ENCODE measurements around the gene CCDC51. TPM values are rescaled to one million over a fixed set of nuclear protein-coding genes. Genes with fewer than 3 reads are reported as not detected.
"Not testable (repeated sequence)": the region's sequence is repeated elsewhere in the genome, so short reads cannot be mapped to it uniquely, and the experiment has no call there.

The CCDC51 gene
- total RNA-seq, 1 experiment from 2014 or later: 27.8 TPM

DNA sequence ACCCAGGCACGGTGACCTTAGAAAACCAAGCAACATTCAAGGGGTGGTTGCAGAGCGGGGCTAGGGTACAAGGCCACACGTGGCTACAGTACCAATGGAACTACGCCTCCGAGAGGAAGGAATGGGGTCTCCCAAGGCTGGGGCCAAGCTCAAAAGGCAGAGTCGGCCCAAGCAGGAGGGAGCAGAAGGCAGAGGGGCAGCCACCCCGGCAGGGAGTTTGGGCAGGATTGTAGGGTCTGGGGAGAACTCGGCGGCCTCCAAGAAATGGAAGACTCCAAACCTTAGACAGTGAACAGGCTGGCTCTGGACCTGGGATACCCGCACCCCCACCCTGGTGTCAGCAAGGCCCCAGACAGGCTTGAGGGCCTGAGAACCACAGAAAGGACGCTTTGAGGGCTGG, 35.3 kb upstream of the CCDC51 start:
- Histone ChIP-seq H2AFZ (ENCODE audit: low read length) (no peak overlapping the region), H3K4me2 (ENCODE audit: low read length) (no peak overlapping the region), H3K9me3 (ENCODE audit: low read length) (no peaks in the 10 kb centered on the region), H3F3A (ENCODE audit: low read length, unreplicated experiment) (peaks cover 6% of the 10 kb centered on the region), H3K9ac (ENCODE audit: low read length) (no peak overlapping the region), H3K4me1 (ENCODE audit: insufficient read depth, low read length) (peaks cover 20% of the 10 kb centered on the region), H3K9me2 (replicated peaks; ENCODE audit: low read length) (no peaks in the 10 kb centered on the region), H3K79me2 (ENCODE audit: low read length) (peaks cover 27% of the 10 kb centered on the region), H3K36me3 (ENCODE audit: low read depth, low read length) (no peaks in the 10 kb centered on the region), H3K4me3 (ENCODE audit: low read length) (no peak overlapping the region), H3K27me3 (ENCODE audit: low read length) (no peaks in the 10 kb centered on the region), H4K20me1 (ENCODE audit: low read length) (no peaks in the 10 kb centered on the region), H3K27ac (ENCODE audit: low read length) (no peak overlapping the region)
- ATAC-seq: no peak
- ChIA-PET POLR2A (ENCODE audit: unreplicated experiment) (no interaction called here), CTCF (no interaction called here)
- no TSS peak for BruUV-seq (replicated peaks)
- TF ChIP-seq EZH2 (IDR thresholded peaks at IDR 0.05; ENCODE audit: low read length, unreplicated experiment) (no peak), EZH2phosphoT487 (IDR thresholded peaks at IDR 0.05; ENCODE audit: borderline replicate concordance, low read length) (no peak)
- TF ChIP-seq, protein P1, sequence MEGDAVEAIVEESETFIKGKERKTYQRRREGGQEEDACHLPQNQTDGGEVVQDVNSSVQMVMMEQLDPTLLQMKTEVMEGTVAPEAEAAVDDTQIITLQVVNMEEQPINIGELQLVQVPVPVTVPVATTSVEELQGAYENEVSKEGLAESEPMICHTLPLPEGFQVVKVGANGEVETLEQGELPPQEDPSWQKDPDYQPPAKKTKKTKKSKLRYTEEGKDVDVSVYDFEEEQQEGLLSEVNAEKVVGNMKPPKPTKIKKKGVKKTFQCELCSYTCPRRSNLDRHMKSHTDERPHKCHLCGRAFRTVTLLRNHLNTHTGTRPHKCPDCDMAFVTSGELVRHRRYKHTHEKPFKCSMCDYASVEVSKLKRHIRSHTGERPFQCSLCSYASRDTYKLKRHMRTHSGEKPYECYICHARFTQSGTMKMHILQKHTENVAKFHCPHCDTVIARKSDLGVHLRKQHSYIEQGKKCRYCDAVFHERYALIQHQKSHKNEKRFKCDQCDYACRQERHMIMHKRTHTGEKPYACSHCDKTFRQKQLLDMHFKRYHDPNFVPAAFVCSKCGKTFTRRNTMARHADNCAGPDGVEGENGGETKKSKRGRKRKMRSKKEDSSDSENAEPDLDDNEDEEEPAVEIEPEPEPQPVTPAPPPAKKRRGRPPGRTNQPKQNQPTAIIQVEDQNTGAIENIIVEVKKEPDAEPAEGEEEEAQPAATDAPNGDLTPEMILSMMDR (conservative IDR thresholded peaks at IDR 0.05; ENCODE audit: low read depth, low read length): no peak
- no peak for DNase-seq
- intact Hi-C loops (cut with micrococcal nuclease): no loop called here

DNA sequence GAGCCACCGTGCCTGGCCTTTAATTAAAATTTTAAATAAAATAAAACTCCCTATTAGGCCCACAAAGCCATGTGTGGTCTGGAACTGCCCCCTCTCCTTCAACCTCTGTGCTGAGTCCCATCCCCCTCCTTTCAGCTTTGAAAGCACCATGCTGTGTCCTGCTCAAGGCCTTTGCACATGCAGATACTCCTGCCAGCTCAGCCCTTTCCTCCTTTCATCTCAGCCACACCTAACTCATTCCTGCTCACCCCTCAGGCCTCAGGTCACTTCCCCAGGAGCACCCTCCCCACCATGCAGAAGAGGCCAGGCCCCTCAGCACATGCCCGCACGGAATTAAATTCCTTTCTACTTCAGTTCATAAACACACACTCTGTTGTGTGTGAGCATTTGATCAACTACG, 34.7 kb upstream of the CCDC51 start:
- Histone ChIP-seq H3K79me2 (ENCODE audit: low read length) (peaks cover 33% of the 10 kb centered on the region), H3K9ac (ENCODE audit: low read length) (no peak overlapping the region), H3K4me1 (ENCODE audit: insufficient read depth, low read length) (peaks cover 20% of the 10 kb centered on the region), H3K4me3 (ENCODE audit: low read length) (no peak overlapping the region), H3K9me2 (replicated peaks; ENCODE audit: low read length) (no peaks in the 10 kb centered on the region), H3F3A (ENCODE audit: low read length, unreplicated experiment) (peaks cover 6% of the 10 kb centered on the region), H3K9me3 (ENCODE audit: low read length) (no peaks in the 10 kb centered on the region), H3K36me3 (ENCODE audit: low read depth, low read length) (no peaks in the 10 kb centered on the region), H3K27ac (ENCODE audit: low read length) (no peak overlapping the region), H3K27me3 (ENCODE audit: low read length) (no peaks in the 10 kb centered on the region), H3K4me2 (ENCODE audit: low read length) (no peak overlapping the region), H2AFZ (ENCODE audit: low read length) (no peak overlapping the region), H4K20me1 (ENCODE audit: low read length) (no peaks in the 10 kb centered on the region)
- ATAC-seq (no peak), DNase-seq (no peak)
- POLR2A ChIA-PET (ENCODE audit: unreplicated experiment): no interaction called here
- intact Hi-C loops (cut with micrococcal nuclease): no loop called here
- CTCF ChIA-PET: no interaction called here
- TF ChIP-seq, protein P1 (conservative IDR thresholded peaks at IDR 0.05; ENCODE audit: low read depth, low read length): no peak
- no peak for TF ChIP-seq EZH2phosphoT487 (IDR thresholded peaks at IDR 0.05; ENCODE audit: borderline replicate concordance, low read length)
- no peak for TF ChIP-seq EZH2 (IDR thresholded peaks at IDR 0.05; ENCODE audit: low read length, unreplicated experiment)
- no TSS peak for BruUV-seq (replicated peaks)

DNA sequence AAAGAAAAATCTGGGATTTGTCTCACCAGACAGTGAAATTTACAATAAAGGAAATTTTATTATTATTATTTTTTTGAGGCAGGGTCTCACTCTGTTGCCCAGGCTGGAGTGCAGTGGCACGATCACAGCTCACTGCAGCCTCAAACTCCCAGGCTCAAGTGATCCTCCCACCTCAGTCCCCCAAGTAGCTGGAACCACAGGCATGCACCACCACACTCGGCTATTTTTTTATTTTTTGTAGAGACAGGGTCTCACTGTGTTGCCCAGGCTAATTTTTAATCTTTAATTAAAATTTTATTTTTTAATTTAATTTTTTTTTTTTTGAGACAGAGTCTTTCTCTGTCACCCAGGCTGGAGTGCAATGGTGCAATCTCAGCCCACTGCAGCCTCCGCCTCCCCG, 34.1 kb upstream of the CCDC51 start:
- H3K9me2 ChIP-seq (replicated peaks; ENCODE audit: low read length); CTCF ChIA-PET; H3K9me3 ChIP-seq (ENCODE audit: low read length); H3K27ac ChIP-seq (ENCODE audit: low read length); H3K9ac ChIP-seq (ENCODE audit: low read length); H3K4me3 ChIP-seq (ENCODE audit: low read length); H3K36me3 ChIP-seq (ENCODE audit: low read depth, low read length); H3K27me3 ChIP-seq (ENCODE audit: low read length); H3K4me2 ChIP-seq (ENCODE audit: low read length); ATAC-seq; H4K20me1 ChIP-seq (ENCODE audit: low read length); DNase-seq; H2AFZ ChIP-seq (ENCODE audit: low read length); H3F3A ChIP-seq (ENCODE audit: low read length, unreplicated experiment); POLR2A ChIA-PET (ENCODE audit: unreplicated experiment); intact Hi-C loops (cut with micrococcal nuclease); BruUV-seq (replicated peaks): not testable (repeated sequence)
- Histone ChIP-seq H3K79me2 (ENCODE audit: low read length) (peaks cover 39% of the 10 kb centered on the region), H3K4me1 (ENCODE audit: insufficient read depth, low read length) (peaks cover 20% of the 10 kb centered on the region)
